Renal cortical epithelial cell (primary cell): Measurements from ENCODE around the gene C2orf69. TPM values are rescaled to one million over a fixed set of nuclear protein-coding genes. Genes with fewer than 3 reads are reported as not detected.
A peak's percentile ranks its signal among the peaks of the same experiment; 100 is the strongest.
"Not testable (repeated sequence)": the region's sequence is repeated elsewhere in the genome, so short reads cannot be mapped to it uniquely, and the experiment has no call there.

ENCODE experiments used
- DNase-seq: peaks from one replicate; pipeline ENCODE4 v3.0.0-alpha.2; 2011; ENCODE audit warnings: low read depth
- total RNA-seq: library from RNA; depleted of rRNA; stranded (reverse); fragments of >200 nt; gene quantifications from 2 replicates; pipeline ENCODE4 v1.2.3, GENCODE V29; 2014

Gene C2orf69, protein sequence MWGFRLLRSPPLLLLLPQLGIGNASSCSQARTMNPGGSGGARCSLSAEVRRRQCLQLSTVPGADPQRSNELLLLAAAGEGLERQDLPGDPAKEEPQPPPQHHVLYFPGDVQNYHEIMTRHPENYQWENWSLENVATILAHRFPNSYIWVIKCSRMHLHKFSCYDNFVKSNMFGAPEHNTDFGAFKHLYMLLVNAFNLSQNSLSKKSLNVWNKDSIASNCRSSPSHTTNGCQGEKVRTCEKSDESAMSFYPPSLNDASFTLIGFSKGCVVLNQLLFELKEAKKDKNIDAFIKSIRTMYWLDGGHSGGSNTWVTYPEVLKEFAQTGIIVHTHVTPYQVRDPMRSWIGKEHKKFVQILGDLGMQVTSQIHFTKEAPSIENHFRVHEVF
- total RNA-seq: 12.2 and 12.9 TPM in 2 replicates

DNA sequence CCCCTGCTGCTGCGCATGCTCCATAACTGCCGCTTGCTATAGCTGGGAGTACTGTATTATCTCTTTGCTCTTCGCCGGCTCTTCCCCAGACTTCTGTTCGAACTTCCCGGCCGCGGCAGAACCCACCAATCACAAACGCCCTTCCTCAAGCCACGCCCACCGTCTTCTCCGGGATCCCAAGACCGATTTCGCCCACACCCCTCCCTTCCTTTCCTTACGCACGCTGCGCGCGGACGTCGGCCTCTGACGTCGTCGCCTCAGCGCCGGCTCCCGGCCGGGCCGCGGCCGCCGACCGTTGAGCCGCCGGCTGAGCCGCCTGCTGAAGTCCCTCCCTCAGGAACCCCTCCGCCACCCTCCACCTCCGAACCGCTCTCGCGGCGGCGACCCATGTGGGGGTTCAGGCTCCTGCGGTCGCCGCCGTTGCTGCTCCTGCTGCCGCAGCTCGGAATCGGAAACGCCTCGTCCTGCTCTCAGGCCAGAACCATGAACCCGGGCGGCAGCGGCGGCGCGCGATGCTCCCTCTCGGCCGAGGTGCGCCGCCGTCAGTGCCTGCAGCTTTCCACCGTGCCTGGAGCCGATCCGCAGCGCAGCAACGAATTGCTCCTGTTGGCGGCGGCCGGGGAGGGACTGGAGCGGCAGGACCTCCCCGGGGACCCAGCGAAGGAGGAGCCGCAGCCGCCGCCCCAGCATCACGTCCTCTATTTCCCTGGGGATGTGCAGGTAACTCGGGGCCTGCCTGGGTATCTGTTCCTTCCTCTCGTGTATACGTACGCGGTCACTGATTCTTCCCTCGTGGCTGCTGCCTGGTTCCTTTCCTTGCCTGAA lies at the start of gene C2orf69:
TSS of gene C2orf69 (plus strand) at position 242 of the 825 bp plus-strand sequence. CDS start at position 388, 146 bp downstream.
- DNase-seq: peak; percentile 93

- DNase-seq: no peak
These were observed 48.3 kb upstream of the C2orf69 start for GRCh38 chr2:199862788-199863187.

DNA sequence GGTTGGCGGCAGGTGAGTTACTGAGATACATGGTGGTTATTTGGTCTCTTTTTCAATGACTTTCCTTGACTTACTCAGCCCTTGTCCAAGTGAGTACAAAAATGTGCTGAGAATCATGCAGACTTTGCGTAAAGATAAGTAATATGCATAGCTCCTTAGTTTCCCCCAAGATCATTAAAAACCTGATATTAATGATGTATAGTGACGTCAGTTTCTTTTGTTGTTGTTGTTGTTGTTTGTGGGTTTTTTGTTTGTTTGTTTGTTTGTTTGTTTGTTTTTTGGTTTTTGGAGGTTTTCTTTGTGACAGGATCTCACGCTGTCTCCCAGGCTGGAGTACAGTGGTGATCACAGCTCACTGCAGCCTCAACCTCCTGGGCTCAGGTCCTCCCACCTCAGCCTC lies 45.2 kb upstream of the C2orf69 start:
- DNase-seq: no peak

- DNase-seq: no peak
These were observed 42.5 kb upstream of the C2orf69 start for GRCh38 chr2:199868431-199869226.

GRCh38 chr2:199869227-199869541 lies 41.9 kb upstream of the C2orf69 start:
- DNase-seq: no peak

DNA sequence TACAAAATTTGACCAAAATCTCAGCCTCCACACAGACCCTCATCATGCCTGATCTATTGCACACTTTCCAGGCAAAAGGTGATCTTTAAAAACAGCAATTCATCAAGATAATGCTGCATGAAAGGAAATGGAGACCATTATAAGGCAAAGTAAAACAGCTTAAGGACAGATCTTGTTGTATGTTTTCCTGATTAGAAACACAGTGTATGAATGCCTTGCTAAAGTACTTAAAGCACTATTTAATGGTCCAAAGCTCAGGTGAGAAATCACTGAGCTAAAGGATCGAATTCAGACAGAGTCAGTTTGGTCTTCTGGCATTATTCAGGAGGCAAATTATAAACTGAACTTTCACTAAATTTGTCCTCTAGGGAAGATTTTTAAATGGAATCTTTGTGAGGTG lies 41.4 kb upstream of the C2orf69 start:
- no peak for DNase-seq

- no peak for DNase-seq
These were observed 40.5 kb upstream of the C2orf69 start for GRCh38 chr2:199870581-199870980.

- no peak for DNase-seq
These were observed 36.9 kb upstream of the C2orf69 start for GRCh38 chr2:199874209-199874608.

- DNase-seq: no peak
These were observed 35.7 kb upstream of the C2orf69 start for GRCh38 chr2:199875400-199875799.

DNA sequence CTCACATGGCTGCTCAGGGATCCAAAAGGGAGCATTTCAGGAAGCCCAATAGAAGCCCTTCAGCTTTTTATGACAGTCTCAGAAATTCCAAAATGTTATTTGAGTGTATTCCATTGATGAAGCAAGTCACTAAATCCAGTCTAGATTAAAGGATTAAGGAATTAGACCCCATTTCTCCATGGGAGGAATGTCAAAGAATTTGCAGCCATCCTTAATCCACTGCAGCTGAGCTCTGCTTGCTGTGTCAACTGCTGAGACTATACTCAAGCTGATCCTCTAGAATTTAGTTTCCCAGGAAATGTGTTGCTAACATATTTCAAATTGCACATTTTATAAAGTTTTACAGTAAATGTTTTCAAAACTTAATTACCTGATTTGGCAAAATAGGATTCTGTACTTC lies 28.4 kb upstream of the C2orf69 start:
- no peak for DNase-seq

DNA sequence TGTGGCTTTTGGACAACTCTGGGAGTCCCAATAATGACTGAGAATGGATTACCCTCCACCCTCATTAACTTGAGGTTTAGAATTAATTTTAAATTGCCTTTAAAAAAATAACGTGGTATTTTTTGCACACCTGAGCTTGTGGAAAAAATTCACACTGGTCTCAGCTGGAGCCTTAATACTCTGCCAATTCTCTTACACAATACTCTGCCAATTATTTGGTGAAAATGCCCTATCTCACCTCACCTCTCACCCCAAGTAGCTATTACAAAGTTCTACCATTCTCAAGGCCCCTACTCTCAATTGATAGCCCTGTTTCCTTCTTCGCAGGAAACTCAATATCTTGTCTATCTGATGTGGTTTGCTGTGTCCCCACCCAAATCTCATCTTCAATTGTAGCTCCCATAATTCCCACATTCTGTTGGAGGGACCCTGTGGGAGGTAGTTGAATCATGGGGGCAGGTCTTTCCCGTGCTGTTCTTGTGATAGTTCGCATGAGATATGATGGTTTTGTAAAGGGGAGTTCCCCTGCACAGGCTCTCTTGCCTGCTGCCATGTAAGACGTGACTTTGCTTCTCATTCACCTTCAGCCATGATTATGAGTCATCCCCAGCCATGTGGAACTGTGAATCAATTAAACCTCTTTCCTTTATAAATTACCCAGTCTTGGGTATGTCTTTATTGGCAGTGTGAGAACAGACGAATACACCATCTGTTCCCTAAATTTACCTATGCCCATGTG lies 27.4 kb upstream of the C2orf69 start:
- peak; percentile 6 for DNase-seq

- no peak for DNase-seq
These were observed 15.7 kb upstream of the C2orf69 start for GRCh38 chr2:199895406-199895805.

DNA sequence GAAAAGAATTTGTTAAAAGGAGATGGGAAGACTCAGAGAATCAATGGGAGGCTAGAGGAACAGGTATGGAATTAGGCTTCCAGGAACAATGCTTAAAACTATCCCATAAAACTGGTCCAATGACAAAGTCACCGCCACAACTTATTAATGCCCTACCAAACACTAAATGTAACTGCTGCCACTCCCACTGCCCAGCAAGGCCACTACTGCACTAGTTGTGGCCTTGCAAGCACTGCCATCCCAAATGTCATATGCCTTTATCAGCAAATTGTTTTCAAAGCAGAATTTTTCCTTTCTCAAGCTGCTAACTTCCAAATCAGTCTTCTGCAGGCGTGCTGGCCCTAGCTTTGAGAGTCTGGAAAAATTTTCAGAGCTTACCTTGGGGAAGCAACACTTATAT lies 14.5 kb upstream of the C2orf69 start:
- no peak for DNase-seq

DNA sequence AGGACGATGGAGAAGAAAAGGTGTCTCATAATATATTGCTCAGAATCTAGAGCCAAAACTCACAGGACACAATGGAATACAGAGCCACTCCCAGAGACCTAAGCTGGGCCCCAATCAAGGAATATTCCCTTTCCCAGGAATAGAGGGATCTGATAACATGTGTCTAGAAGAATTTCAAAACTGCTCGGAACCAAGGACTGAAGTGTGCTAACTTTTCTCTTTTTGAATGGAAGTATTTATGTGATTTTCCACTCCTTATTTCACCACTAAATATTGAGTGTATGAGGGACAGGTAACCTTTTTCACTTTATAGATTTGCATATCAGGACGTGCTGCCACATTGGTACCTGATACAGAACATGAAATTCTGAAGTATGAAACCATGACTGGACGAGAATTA lies 9.2 kb upstream of the C2orf69 start:
- no peak for DNase-seq

GRCh38 chr2:199902486-199903110 lies 8.5 kb upstream of the C2orf69 start:
- no peak for DNase-seq

- DNase-seq: peak; percentile 28
These were observed 8.0 kb upstream of the C2orf69 start for GRCh38 chr2:199903111-199903510.

GRCh38 chr2:199907008-199907714 lies 3.9 kb upstream of the C2orf69 start:
- DNase-seq: no peak

- DNase-seq: no peak
These were observed 598 bp upstream of the C2orf69 start for GRCh38 chr2:199910338-199911051.

DNA sequence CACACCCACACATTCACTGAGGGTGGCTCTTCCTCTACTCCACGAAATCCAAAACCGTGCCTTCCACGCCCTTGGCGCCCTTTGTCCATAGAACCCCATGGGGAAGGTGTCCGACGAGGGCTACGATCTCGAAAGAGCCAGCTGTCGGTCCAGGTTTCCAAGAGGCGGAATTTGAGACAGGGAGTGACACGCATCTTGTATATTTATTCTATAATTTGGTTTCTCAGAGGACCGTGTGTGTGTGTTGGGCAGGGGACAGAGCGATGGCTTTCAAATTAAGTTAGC lies 726 bp downstream of the C2orf69 start:
- DNase-seq: no peak

DNA sequence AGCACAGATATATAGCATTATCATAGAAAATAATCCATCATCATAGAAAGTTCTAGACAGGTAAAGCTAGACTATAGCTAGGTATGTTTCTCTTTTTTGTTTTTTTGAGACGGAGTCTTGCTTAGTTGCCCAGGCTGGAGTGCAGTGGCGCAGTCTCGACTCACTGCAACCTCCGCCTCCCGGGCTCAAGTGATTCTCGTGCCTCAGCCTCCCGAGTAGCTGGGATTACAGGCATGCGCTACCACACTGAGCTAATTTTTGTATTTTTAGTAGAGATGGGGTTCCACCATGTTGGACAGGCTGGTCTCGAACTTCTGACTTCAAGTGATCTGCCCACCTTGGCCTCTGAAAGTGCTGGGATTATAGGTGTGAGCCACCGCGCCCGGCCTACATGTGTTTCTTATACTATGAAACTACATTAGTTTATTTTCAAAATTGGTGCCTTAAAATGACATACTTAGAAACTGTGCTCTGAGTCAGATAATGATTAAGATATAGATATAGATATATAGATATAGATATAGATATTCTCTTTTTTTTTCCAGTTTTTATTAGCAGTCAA lies 1.5 kb downstream of the C2orf69 start:
- DNase-seq: not testable (repeated sequence)
